ENCODE results near the gene HPF1. TPM values are rescaled to one million over a fixed set of nuclear protein-coding genes. Genes with fewer than 3 reads are reported as not detected.

Gene HPF1
- total RNA-seq, 1 donor from 2014 or later = 23.5 TPM

GRCh38 chr4:169723207-169723965 lies 34.4 kb downstream of the HPF1 start:
- no peak overlapping the region for H3K27ac Mint-ChIP-seq (ENCODE audit: unreplicated experiment)
- H3K36me3 Mint-ChIP-seq (ENCODE audit: unreplicated experiment) = peaks cover 13% of the 10 kb centered on the region
- H3K4me3 Mint-ChIP-seq (ENCODE audit: unreplicated experiment) = no peak overlapping the region
- H3K27me3 Mint-ChIP-seq (ENCODE audit: unreplicated experiment) = no peaks in the 10 kb centered on the region
- no peaks in the 10 kb centered on the region for H3K9me3 Mint-ChIP-seq (ENCODE audit: unreplicated experiment)
- TF ChIP-seq, protein P1, sequence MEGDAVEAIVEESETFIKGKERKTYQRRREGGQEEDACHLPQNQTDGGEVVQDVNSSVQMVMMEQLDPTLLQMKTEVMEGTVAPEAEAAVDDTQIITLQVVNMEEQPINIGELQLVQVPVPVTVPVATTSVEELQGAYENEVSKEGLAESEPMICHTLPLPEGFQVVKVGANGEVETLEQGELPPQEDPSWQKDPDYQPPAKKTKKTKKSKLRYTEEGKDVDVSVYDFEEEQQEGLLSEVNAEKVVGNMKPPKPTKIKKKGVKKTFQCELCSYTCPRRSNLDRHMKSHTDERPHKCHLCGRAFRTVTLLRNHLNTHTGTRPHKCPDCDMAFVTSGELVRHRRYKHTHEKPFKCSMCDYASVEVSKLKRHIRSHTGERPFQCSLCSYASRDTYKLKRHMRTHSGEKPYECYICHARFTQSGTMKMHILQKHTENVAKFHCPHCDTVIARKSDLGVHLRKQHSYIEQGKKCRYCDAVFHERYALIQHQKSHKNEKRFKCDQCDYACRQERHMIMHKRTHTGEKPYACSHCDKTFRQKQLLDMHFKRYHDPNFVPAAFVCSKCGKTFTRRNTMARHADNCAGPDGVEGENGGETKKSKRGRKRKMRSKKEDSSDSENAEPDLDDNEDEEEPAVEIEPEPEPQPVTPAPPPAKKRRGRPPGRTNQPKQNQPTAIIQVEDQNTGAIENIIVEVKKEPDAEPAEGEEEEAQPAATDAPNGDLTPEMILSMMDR (IDR thresholded peaks at IDR 0.05) = peak; percentile 40
- H3K4me1 Mint-ChIP-seq (ENCODE audit: unreplicated experiment) = no peaks in the 10 kb centered on the region
- no peak for DNase-seq (ENCODE audit: extremely low spot score, unreplicated experiment)

DNA sequence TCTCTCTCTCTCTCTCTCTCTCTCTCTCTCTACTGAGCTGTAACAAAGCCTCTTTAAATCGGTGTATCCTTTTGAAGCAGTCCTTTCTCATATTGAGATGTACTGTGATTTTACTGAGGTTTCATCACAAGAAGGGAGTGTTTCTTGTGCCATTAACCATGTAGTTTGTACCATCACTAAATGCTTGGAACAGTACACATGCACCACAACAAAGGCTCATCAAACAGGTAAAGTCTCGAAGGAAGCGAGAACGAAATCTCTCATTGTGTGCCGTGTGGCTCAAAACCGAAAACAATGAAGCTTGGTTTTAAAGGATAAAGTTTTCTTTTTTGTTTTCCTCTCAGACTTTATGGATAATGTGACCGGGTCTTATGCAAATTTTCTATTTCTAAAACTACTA lies 37.2 kb downstream of the HPF1 start:
- no peaks in the 10 kb centered on the region for H3K27me3 Mint-ChIP-seq (ENCODE audit: unreplicated experiment)
- H3K36me3 Mint-ChIP-seq (ENCODE audit: unreplicated experiment) = peaks cover 18% of the 10 kb centered on the region
- TF ChIP-seq, protein P1 (IDR thresholded peaks at IDR 0.05) = no peak
- H3K4me1 Mint-ChIP-seq (ENCODE audit: unreplicated experiment) = no peaks in the 10 kb centered on the region
- no peak overlapping the region for H3K4me3 Mint-ChIP-seq (ENCODE audit: unreplicated experiment)
- H3K9me3 Mint-ChIP-seq (ENCODE audit: unreplicated experiment) = no peaks in the 10 kb centered on the region
- H3K27ac Mint-ChIP-seq (ENCODE audit: unreplicated experiment) = no peak overlapping the region
- DNase-seq (ENCODE audit: extremely low spot score, unreplicated experiment) = no peak

DNA sequence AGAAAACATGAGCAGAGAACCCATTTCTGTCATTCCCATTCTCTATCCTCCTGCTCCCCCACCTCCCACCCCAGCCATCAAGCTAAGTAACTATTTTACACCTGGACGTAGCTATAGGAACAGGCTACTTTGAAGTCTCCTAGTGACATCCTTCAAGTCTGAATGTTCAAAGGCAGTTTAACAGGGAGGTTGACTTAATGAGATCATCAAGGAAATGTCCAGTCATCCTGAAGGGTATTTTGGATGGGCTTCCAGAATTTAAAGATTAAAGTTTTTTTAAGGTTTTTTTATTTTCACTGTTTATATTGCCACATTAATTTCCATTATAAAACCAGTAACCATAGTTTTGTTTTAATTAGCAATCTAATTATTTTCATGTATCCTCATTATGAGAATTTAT lies 41.1 kb downstream of the HPF1 start:
- H3K4me1 Mint-ChIP-seq (ENCODE audit: unreplicated experiment) = no peaks in the 10 kb centered on the region
- TF ChIP-seq, protein P1 (IDR thresholded peaks at IDR 0.05) = no peak
- no peak overlapping the region for H3K4me3 Mint-ChIP-seq (ENCODE audit: unreplicated experiment)
- H3K27ac Mint-ChIP-seq (ENCODE audit: unreplicated experiment) = no peak overlapping the region
- H3K36me3 Mint-ChIP-seq (ENCODE audit: unreplicated experiment) = peaks cover 32% of the 10 kb centered on the region
- no peaks in the 10 kb centered on the region for H3K27me3 Mint-ChIP-seq (ENCODE audit: unreplicated experiment)
- no peaks in the 10 kb centered on the region for H3K9me3 Mint-ChIP-seq (ENCODE audit: unreplicated experiment)
- no peak for DNase-seq (ENCODE audit: extremely low spot score, unreplicated experiment)

GRCh38 chr4:169715826-169716225 lies 41.9 kb downstream of the HPF1 start:
- no peaks in the 10 kb centered on the region for H3K4me1 Mint-ChIP-seq (ENCODE audit: unreplicated experiment)
- TF ChIP-seq, protein P1 (IDR thresholded peaks at IDR 0.05) = no peak
- no peak overlapping the region for H3K4me3 Mint-ChIP-seq (ENCODE audit: unreplicated experiment)
- no peak overlapping the region for H3K27ac Mint-ChIP-seq (ENCODE audit: unreplicated experiment)
- no peaks in the 10 kb centered on the region for H3K27me3 Mint-ChIP-seq (ENCODE audit: unreplicated experiment)
- no peaks in the 10 kb centered on the region for H3K9me3 Mint-ChIP-seq (ENCODE audit: unreplicated experiment)
- H3K36me3 Mint-ChIP-seq (ENCODE audit: unreplicated experiment) = peaks cover 29% of the 10 kb centered on the region
- no peak for DNase-seq (ENCODE audit: extremely low spot score, unreplicated experiment)

DNA sequence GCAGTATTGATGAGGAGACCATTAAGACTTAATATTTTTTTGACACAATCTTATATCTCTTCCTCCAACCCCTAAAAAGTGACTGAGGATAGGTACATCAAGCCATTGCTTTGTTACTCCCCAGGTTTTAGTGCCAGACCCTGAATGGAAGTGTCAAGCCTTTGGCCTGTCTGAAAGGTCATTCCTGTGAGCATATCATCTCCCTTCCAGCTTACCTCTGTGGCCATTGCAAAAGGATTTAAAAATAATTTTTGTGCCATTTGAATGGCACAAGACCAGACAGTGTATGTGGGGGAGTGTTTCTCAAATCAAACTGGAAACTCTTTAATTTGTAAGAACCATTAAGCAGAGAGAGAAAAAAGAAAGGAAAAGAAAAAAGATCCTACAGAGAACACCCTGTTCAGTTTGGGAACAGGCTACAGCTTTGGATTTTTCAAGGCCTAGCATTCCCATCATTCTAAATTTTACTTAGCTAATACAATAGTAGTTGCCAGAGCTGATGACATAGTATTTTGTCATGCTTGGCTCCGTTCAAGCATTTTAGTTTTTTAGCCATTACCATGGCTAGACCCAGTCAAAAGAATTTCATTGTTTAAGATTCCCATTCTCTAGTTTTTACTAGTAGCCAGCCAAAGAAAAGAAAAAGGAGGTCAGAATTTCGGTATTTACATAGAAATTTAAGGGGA lies 49.6 kb downstream of the HPF1 start:
- no peaks in the 10 kb centered on the region for H3K4me1 Mint-ChIP-seq (ENCODE audit: unreplicated experiment)
- H3K9me3 Mint-ChIP-seq (ENCODE audit: unreplicated experiment) = no peaks in the 10 kb centered on the region
- no peak for DNase-seq (ENCODE audit: extremely low spot score, unreplicated experiment)
- no peak overlapping the region for H3K4me3 Mint-ChIP-seq (ENCODE audit: unreplicated experiment)
- H3K27ac Mint-ChIP-seq (ENCODE audit: unreplicated experiment) = no peak overlapping the region
- TF ChIP-seq, protein P1 (IDR thresholded peaks at IDR 0.05) = no peak
- peaks cover 16% of the 10 kb centered on the region for H3K36me3 Mint-ChIP-seq (ENCODE audit: unreplicated experiment)
- H3K27me3 Mint-ChIP-seq (ENCODE audit: unreplicated experiment) = no peaks in the 10 kb centered on the region
